T-helper 1 cell treated with Interleukin-12 subunit alpha and Interleukin-12 subunit beta and Interleukin-4 antibody, amounts not matched to agents 30 ng/mL and 1 ng/mL, for 36 hours (primary cell): ENCODE measurements around the gene PLXND1. TPM values are rescaled to one million over a fixed set of nuclear protein-coding genes. Genes with fewer than 3 reads are reported as not detected.
"Not testable (repeated sequence)": the region's sequence is repeated elsewhere in the genome, so short reads cannot be mapped to it uniquely, and the experiment has no call there.

Experiments
- intact Hi-C: fragments of 100-400 bp; cut with micrococcal nuclease; formaldehyde crosslinking; loops from one replicate; pipeline ENCODE4 v1.15.1; 2024
- total RNA-seq: library from RNA; stranded (reverse); gene quantifications from 2 replicates; pipeline ENCODE4 v1.2.3, GENCODE V29; 2022

PLXND1 gene
- 0.81 and 1.1 TPM in 2 replicates for total RNA-seq

DNA sequence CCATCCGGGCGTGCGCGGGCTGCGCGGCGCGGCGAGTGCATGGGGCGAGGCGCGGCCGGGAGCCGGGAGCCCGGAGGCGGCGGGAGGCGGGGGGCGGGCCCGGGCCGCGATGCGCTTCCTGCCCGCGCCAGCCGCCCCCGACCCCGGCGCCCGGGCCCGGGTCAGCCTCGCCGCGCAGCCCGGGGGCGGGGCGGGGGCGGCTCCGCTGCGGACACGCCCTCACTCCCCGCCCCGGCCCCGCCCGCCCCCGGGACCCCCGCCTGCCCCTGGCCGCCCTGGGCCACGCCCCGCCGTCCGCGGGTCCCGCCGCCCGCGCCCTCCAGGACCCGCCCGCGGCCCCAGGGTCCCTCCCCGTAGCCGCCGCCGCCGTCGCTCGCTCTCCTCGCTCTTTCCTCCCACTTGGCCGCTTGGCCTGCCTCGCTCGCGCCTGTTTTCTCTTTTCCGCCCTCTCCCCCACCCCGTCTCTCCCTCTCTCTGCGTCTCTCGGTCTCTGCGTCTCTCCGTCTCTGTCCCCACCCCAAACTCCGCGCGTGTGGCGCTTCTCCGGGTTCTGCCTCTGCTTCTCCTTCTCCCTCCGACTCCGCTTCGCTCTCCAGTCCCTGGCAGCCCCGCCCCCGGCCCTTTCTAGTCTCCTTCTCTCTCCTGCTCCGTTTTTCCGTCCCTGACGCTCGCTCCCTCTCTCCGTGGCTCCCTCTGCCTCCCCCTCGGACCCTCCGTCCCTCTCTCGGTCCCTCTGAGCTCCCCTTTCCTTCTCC is at the start of gene PLXND1:
Gene PLXND1 (minus strand): TSS at position 41 of the 755 bp plus-strand sequence. CDS start 37 bp downstream, at position 4.
- intact Hi-C loops: loop anchor here (1.0 to 5.0 kb wide), 3 partner anchors 20 to 285 kb away; partner anchors contain the start of gene TMCC1

DNA sequence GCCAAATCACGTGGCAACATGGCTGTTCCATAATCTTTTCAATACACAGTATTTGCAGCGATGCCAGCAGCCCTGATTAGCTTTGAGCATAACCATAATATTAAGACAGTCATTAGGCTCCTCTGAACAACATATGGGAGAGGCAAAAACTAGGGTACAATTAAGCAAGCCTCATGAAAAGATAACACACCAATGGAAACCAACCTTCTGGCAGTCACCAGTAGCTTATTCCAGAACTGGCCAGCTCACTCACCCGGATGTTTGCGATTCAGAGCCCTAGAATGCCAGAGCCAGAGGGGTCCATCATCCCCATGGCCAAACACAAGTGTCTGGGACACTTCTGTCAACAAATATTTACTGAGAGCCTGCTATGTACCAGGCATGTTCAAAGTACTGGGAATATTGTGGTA is 48.8 kb upstream of the PLXND1 start:
- intact Hi-C loops: no loop called here

GRCh38 chr3:129654131-129654530 is 47.7 kb upstream of the PLXND1 start:
- intact Hi-C loops: no loop called here

- intact Hi-C loops: no loop called here
Measured at GRCh38 chr3:129653019-129653418, 46.5 kb upstream of the PLXND1 start.

DNA sequence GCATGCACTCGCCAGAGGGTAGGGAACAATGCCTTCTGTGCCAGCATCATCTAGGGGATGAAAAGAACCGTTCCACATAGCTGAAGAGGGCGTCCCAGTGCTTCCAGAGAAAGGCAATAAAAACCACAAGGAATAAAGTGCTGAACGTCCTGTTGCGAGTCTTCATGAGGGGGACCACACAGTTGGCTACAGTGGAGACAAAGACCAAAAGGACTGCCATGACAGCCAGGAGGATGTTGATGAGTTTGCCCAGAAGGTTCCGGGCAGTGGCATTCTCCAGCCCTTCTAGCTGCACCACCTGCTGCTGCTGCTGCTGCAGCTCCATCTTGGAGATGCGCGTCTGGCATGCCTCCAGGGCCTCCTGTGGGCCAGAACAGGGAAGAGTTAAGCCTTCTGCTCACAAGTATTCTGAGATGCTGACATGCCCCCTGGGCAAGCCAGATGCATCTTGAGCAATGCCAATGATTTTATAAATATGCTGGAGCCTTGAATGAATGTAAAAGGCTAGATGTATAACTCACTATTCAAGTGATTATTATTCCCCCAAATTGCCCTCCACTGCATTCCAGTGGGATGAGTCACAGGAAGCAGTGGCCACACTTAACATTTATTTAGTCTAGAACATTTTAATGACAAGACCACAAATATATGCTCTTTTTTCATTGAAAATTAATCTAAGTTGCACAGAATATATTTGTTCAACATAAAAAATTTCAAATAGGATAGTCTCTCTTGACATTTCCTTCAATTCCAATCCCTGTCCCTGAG is 45.1 kb upstream of the PLXND1 start:
- intact Hi-C loops: loop anchor here (2.0 kb wide), 1 partner anchor 351 kb away; no protein-coding TSS in a partner anchor

DNA sequence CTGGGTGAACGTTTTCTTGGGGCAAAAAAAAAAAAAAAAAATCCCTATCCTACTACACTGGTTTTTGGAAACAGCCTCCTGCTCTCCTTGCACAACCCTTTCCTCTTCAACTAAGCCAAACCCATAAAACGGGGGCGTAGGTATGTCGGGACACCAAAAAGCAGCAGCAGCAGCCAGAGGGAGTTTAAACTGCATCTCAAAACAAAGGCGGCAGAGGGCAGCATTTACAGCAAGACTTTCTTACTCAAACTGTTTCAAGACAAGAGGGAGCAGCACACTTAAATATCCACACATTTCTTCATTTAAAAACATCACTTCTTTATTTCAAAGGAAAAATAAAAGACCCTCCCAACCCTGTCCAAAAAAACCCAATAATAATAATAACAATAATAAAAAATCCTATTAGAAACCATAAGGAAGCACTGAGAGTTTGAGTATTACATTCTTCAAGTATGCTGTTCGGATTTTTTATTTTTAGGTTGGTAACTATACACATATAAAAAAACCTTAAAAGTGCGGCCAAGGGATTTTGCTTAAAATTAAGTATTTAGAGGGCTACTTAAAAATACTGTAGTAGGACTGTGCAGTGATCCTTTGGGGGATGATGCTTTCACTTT is 43.9 kb upstream of the PLXND1 start:
- intact Hi-C loops: loop anchor here (1.0 to 2.0 kb wide), 7 partner anchors 23 to 352 kb away; no protein-coding TSS in a partner anchor

DNA sequence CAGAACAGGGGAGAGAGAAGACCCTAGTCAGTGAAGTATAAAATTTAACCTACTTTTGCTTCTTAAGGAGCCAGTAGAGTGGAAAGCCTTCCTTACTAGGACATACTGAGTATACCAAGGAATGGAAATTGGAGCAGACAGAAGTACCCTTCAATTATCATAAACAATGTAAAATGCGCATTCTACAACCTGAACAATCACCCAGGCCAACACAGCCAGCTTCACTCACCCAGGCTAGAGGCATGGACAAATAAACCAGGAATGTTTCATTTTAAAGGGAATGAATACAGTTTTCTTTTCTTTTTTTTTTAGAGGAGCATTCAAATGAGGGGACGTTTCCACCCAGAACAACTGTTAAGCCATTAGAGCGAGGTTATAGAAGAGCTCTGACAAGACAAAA is 41.9 kb upstream of the PLXND1 start:
- intact Hi-C loops: no loop called here

DNA sequence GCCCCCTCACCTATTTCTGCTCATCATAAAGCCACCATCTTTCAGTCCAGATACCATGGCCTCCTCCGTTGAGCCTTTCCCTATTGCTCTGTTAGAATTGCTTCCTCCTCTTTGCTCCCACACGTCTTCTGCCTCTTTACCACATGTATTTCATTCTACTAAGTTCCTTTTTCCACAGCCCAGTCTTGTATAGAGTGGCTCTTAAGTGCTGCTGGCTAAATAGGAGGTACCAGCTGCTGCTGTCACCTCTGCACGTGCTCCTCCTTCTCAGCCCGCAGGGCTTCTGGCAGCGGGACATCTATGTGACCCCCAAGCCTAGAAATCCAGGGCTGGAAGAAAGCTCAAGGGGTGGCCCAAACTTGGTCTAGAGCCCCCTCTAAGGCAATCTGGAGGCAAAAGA is 38.8 kb upstream of the PLXND1 start:
- intact Hi-C loops: no loop called here

DNA sequence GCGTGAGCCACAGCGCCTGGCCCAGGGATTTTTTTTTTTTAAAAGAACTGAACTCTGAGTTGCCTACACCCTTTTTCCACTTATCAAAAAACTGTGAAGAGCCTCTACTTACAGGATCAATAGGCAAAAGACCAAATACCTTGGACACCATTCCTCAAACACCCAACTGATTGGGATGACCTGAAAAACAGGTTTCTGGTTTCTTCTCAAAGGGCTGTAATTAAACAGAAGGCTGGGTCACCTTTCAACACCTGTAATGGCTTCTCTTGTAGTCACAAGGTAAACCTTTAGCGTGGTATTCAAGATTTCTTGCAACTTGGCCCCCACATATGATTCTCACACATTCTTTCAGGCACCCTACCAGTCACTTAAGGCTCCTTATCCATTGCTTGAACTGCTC is 38.4 kb upstream of the PLXND1 start:
- intact Hi-C loops: no loop called here

DNA sequence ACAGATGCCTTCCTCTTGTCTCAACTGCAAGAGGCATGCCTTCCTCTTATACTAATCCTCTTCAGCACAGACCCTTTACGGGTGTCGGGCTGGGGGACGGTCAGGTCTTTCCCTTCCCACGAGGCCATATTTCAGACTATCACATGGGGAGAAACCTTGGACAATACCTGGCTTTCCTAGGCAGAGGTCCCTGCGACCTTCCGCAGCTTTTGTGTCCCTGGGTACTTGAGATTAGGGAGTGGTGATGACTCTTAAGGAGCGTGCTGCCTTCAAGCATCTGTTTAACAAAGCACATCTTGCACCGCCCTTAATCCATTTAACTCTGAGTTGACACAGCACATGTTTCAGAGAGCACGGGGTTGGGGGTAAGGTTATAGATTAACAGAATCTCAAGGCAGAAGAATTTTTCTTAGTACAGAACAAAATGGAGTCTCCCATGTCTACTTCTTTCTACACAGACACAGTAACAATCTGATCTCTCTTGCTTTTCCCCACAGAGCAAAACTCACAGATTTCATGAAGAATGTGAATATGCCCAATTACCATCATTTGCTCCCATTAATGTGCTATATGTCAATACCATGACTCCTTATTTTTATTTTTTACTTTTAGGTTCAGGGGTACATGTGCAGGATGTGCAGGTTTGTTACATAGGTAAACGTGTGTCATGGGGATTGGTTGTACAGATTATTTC is 35.2 kb upstream of the PLXND1 start:
- intact Hi-C loops: not testable (repeated sequence)

GRCh38 chr3:129640985-129641384 is 34.5 kb upstream of the PLXND1 start:
- intact Hi-C loops: not testable (repeated sequence)

DNA sequence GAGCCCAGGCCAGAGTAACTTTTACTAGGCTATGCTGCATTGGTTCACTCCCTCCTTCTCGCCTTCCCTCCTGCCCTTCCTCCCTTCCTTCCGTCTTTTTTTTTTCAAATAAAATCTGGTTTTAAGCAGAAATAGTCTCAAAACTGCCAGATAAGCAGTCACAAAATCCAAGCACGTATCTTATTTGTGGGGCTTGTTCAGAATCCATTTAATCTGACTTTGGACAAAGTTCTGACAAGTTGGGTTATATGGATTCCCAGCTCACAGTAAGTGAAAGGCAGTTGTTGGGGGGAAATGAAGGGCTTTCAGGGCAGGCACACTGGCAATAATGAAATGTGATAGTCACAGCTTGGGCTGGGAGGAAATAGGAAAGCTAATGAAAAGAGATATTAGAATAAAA is 32.0 kb upstream of the PLXND1 start:
- intact Hi-C loops: no loop called here

GRCh38 chr3:129636082-129636481 is 29.6 kb upstream of the PLXND1 start:
- intact Hi-C loops: no loop called here

- intact Hi-C loops: no loop called here
Measured at GRCh38 chr3:129635656-129636055, 29.2 kb upstream of the PLXND1 start.

GRCh38 chr3:129633751-129634481 is 27.4 kb upstream of the PLXND1 start:
- intact Hi-C loops: no loop called here

DNA sequence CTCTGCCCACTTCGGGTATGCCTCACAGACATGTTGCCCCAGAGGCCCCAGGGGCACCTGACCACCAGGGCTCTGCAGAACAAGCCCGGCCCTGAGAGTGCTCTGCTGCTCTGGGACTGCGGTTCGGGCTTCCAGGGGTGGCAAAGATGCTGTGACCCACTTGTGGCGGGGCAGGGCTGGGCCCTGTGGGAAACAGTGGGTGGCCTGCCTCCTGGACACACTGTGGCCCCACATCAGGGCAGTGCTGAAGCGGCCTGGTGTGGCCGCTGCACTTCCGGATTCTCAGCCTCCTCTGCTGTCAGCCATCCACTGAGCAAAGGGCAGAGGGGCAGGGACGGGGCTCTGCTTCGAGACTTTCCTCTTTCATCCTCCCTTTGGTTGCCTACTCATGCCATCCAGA is 26.5 kb upstream of the PLXND1 start:
- intact Hi-C loops: no loop called here

- intact Hi-C loops: no loop called here
Measured at GRCh38 chr3:129632556-129632955, 26.1 kb upstream of the PLXND1 start.

GRCh38 chr3:129632056-129632455 is 25.6 kb upstream of the PLXND1 start:
- intact Hi-C loops: no loop called here

DNA sequence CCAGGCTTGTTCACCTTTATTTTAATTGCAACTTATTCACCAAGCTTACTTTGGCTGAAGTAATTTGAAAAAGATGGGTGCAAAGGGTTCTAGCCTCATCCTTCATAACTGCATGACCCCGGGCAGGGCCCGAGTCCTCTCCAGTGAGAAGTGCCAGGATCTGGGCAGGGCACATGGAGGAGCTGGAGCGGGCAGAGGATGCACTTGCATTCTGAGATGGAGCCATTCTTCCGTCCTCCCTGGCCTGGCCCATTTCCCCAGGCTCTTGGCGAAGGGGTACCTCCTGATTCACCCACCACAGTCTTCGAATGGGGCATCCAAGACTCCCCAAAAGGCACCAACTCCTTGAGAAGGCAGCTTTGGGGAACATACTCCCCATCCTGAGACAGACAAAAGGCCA is 22.5 kb upstream of the PLXND1 start:
- intact Hi-C loops: loop anchor here (2.0 to 5.0 kb wide), 2 partner anchors 468 to 482 kb away; no protein-coding TSS in a partner anchor

DNA sequence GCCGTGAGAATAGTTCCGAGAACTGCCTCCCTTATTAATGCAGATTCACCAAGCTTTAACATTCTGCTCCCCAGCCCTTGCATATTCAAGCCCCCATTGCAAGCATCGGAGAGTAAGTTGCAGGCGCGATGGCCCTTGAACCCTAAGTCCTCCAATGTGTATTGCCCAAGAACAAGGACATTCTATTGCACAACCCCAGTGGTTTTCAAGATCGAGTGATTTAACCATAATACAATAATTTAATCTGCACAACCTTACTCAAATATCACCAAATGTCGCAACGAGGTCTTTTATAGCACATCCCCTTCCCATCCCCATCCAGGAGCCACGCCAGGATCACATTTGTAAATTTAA is 21.7 kb upstream of the PLXND1 start:
- intact Hi-C loops: loop anchor here (1.0 to 5.0 kb wide), 6 partner anchors 138 to 483 kb away; no protein-coding TSS in a partner anchor
